Measurements from ENCODE around the gene DMKN.
A peak's percentile ranks its signal among the peaks of the same experiment; 100 is the strongest.

DMKN gene

GRCh38 chr19:35549174-35549788 lies 35.8 kb upstream of the DMKN start:
- peak; percentile 46 for DNase-seq

- no peak for DNase-seq
Observed at GRCh38 chr19:35546532-35546931, 33.1 kb upstream of the DMKN start.

- no peak for DNase-seq
Observed at GRCh38 chr19:35545855-35546381, 32.5 kb upstream of the DMKN start.

- DNase-seq, result peak; percentile 93
Observed at GRCh38 chr19:35545001-35545854, 31.8 kb upstream of the DMKN start, which contains the start of gene TMEM147. Gene TMEM147 (plus strand): TSS chr19:35545626. CDS start chr19:35545740, 114 bp downstream.

GRCh38 chr19:35544110-35544802 lies 30.8 kb upstream of the DMKN start:
- DNase-seq, result no peak

GRCh38 chr19:35543280-35544109 lies 30.0 kb upstream of the DMKN start:
- no peak for DNase-seq

GRCh38 chr19:35542209-35542608 lies 28.8 kb upstream of the DMKN start:
- no peak for DNase-seq

- no peak for DNase-seq
Observed at GRCh38 chr19:35540356-35540927, 27.0 kb upstream of the DMKN start.

GRCh38 chr19:35539850-35540249 lies 26.4 kb upstream of the DMKN start:
- DNase-seq, result no peak

- DNase-seq, result no peak
Observed at GRCh38 chr19:35539314-35539713, 25.9 kb upstream of the DMKN start.

- DNase-seq, result no peak
Observed at GRCh38 chr19:35534803-35535480, 21.5 kb upstream of the DMKN start.

GRCh38 chr19:35533822-35534392 lies 20.5 kb upstream of the DMKN start:
- no peak for DNase-seq

GRCh38 chr19:35533201-35533821 lies 19.9 kb upstream of the DMKN start, which contains the start of gene GAPDHS:
Gene GAPDHS (plus strand): TSS chr19:35533456. CDS start chr19:35533528, 72 bp downstream.
- no peak for DNase-seq

GRCh38 chr19:35531291-35531690 lies 17.8 kb upstream of the DMKN start:
- no peak for DNase-seq

GRCh38 chr19:35529241-35530218 lies 16.1 kb upstream of the DMKN start:
- no peak for DNase-seq

- DNase-seq, result no peak
Observed at GRCh38 chr19:35528218-35529038, 15.0 kb upstream of the DMKN start, which contains the start of gene SBSN. Gene SBSN (minus strand): TSS chr19:35528311. CDS start chr19:35528281, 30 bp downstream.

- DNase-seq, result no peak
Observed at GRCh38 chr19:35525873-35526272, 12.4 kb upstream of the DMKN start.

- no peak for DNase-seq
Observed at GRCh38 chr19:35524181-35524837, 10.9 kb upstream of the DMKN start.
